ENCODE results near the gene APPL2.
"Not testable (repeated sequence)": the region's sequence is repeated elsewhere in the genome, so short reads cannot be mapped to it uniquely, and the experiment has no call there.

The APPL2 gene

DNA sequence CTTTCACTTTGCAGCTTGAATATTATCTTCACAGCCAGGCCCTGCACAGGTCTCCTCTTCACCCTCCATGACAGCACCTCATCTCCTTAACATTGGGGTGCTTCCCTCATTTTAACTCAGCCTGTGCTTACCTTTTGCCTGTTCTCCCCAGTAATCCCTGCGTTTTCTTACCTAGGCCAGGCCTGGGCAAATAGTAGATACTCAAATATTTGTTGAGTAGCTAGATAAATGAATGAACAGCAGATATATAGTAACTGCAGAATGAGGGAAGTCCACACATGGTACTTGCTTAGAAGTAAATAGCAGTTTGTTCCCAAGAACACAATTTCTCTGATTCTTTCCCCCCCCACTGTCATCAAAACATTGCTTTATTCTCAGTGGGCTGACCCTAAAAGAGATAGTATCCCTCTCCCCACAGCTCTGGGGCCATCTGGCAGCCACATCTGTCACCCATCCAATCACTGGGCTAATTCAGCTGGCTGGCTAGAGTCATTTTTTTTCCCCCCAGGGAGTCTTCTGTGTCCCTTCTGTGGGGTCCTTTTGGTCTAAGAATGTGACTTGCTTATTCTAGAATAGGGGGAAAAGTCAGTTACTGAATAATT, 43.2 kb downstream of the APPL2 start:
- no peak for DNase-seq (ENCODE audit: low read depth)

DNA sequence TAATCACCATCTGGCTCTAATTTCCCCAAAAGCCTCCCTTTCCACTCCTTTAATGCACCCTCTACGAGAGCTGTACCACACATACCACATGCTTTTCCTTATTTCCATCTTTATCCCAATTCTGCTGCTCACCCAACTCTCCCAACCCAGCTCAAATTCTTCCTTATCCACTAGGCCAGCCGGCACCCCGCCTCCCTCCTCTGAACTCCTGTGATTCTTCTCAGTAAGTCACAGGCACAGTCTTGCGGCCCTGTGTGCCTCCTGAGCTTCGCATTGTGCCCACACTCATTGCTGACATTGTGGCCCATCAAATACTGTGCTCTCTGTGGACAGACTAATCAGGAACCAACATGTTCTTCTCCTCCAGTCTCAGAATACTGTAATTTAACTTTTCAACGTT, 45.4 kb downstream of the APPL2 start:
- no peak for DNase-seq (ENCODE audit: low read depth)

DNA sequence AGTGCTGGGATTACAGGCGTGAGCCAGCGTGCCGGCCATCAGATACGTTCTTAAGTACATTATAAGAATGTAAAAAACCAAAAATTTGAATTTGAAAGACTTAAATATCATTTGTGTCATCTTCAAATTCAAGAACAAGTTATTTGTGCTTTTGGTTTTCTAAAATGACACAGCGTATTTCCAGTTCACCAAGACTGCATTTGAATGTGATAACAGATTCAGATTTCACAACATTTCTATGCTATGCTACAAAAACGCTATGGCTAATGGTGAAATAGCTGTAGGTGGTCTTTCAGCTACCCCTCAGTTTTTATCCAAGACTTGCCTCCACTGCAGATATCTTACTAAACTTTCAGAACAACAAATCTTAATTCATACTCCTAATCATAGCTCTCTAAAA, 46.7 kb downstream of the APPL2 start:
- no peak for DNase-seq (ENCODE audit: low read depth)

- DNase-seq (ENCODE audit: low read depth) = not testable (repeated sequence)
These were observed 52.0 kb downstream of the APPL2 start for GRCh38 chr12:105183976-105184375.

DNA sequence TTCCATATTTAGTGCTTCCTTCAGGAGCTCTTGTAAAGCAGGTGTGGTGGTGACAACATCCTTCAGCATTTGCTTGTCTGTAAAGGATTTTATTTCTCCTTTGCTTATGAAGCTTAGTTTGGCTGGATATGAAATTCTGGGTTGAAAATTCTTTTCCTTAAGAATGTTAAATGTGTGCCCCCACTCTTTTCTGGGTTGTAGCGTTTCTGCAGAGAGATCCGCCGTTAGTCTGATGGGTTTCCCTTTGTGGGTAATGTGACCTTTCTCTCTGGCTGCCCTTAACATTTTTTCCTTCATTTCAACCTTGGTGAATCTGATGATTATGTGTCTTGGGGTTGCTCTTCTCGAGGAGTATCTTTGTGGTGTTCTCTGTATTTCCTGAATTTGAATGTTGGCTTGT, 52.6 kb downstream of the APPL2 start:
- DNase-seq (ENCODE audit: low read depth) = not testable (repeated sequence)

DNA sequence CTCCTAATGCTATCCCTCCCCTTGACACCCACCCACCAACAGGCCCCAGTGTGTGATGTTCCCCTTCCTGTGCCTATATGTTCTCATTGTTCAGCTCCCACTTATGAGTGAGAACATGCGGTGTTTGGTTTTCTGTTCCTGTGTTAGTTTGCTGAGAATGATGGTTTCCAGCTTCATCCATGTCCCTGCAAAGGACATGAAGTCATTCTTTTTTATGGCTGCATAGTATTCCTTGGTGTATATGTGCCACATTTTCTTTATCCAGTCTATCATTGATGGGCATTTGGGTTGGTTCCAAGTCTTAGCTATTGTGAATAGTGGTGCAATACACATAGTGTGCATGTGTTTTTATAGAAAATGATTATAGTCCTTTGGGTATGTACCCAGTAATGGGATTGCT, 56.9 kb downstream of the APPL2 start:
- not testable (repeated sequence) for DNase-seq (ENCODE audit: low read depth)

DNA sequence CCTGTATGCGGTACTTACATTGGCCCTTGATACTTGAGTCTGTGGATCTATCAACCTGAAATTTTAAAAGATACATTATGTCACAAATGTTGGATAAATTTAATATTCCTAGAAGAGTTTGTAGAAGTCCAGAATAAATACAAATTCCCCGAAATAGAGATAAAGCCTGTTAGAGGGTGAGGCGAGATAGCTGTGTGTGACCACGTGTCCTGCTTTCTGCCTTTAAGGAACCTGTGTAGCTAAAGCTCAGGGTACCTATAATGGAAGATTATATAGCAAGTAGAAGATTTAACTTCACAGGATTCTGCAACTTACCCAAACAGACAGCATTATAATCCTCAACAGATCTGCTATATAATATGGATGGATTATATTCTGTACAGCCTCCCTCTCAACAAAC, 58.8 kb downstream of the APPL2 start:
- DNase-seq (ENCODE audit: low read depth) = no peak

- no peak for DNase-seq (ENCODE audit: low read depth)
These were observed 60.5 kb downstream of the APPL2 start for GRCh38 chr12:105175397-105175990.

- no peak for DNase-seq (ENCODE audit: low read depth)
These were observed 64.1 kb downstream of the APPL2 start for GRCh38 chr12:105171691-105172436.

DNA sequence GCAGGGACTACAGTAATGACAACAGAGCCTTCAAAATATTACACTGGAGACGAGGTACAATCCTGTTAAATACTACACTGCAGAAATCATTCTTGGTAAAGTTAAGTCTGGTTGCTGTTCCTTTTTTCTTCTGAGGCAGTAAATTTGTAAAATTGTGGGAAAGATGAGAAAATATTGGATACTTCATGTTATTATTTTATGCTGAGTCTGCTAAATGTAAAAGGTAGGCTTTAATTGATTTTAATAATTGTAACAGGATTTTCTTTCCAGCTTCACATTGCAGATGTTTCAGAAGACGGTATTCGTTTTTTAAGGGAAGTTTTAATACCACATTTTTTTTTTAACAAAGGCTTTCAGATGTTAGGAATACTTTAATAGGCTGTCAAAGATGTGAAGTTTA, 65.8 kb downstream of the APPL2 start:
- no peak for DNase-seq (ENCODE audit: low read depth)

- DNase-seq (ENCODE audit: low read depth) = no peak
These were observed 68.0 kb downstream of the APPL2 start for GRCh38 chr12:105168006-105168405.

GRCh38 chr12:105167346-105167745, 68.6 kb downstream of the APPL2 start:
- peak; percentile 9 for DNase-seq (ENCODE audit: low read depth)

GRCh38 chr12:105166736-105167135, 69.2 kb downstream of the APPL2 start:
- no peak for DNase-seq (ENCODE audit: low read depth)

DNA sequence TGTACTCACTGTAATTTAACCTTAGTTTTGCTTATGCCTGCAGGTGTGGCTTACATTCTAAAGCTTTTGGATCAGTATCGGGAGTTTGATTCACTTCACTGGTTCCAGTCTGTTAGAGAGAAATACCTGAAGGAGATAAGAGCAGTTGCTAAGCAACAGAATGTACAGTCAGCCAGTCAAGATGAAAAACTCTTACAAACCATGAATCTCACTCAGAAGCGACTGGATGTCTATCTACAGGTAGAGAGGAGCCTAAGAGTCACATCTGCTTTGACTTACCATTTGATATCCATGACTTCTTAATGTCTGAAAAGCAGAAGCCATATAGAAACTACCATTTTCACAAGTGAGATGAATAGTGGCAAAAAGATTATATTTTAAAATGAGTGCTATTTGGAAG, 71.9 kb downstream of the APPL2 start:
- no peak for DNase-seq (ENCODE audit: low read depth)

DNA sequence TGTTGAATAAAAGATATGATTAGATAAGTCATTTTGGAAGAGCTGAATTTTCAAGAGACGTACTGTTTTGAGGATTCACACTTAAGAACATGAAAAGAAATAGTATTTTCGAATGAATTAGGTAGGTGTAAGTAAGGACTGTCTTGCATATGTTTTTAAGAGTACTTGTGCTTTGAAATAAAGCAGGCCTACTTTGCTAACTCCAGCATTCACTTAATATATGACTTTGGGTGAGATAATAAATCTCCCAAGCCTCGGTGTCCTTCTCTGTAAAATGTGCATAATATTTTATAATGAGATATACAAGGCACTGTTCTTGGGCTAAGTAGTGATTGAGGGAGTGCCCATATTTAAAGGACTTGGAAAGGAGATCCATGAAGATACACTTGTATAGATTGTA, 73.8 kb downstream of the APPL2 start:
- DNase-seq (ENCODE audit: low read depth) = no peak

GRCh38 chr12:105158876-105159275, 77.1 kb downstream of the APPL2 start:
- DNase-seq (ENCODE audit: low read depth) = no peak

- no peak for DNase-seq (ENCODE audit: low read depth)
These were observed 78.4 kb downstream of the APPL2 start for GRCh38 chr12:105157606-105158005.

- DNase-seq (ENCODE audit: low read depth) = no peak
These were observed 79.7 kb downstream of the APPL2 start for GRCh38 chr12:105156260-105156659.

GRCh38 chr12:105142259-105142658, 93.7 kb downstream of the APPL2 start:
- DNase-seq (ENCODE audit: low read depth) = no peak

GRCh38 chr12:105141320-105141922, 94.6 kb downstream of the APPL2 start:
- DNase-seq (ENCODE audit: low read depth) = no peak

GRCh38 chr12:105138248-105138647, 97.7 kb downstream of the APPL2 start:
- no peak for DNase-seq (ENCODE audit: low read depth)
